ENCODE data around the gene C10orf90.

DNA sequence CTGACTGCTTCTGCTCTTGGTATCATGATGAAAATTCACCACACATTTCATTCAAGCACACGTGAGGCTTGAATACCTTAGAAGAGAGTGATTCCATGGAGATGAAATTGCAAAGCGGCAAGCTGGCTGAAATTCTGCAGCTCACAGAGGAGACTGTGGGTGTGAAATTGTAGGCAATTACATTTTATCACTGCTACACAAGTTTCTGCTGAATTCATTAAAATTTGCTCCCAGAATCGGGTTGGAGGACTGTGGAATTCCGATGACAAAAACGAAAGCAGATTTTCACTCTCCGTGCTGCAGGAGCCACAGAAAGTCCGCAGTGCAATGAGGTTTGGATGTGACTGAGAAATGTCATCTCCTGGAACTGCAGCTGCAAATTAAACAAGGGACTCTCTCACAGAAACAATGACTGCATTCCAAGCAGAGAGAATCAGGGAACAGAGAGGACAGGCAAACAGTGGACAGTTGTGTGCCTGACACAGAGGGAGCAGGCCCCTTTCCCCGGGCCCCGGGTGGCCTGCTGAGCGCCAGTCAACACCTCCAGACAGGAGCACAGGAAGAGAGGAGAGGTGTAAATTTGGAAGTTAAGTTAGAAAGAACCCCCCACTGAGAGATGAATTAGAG, 109.1 kb downstream of the C10orf90 start:
- TF ChIP-seq CTCF (IDR thresholded peaks at IDR 0.05) (no peak), EP300 (IDR thresholded peaks at IDR 0.05) (no peak), POLR2AphosphoS5 (IDR thresholded peaks at IDR 0.05) (no peak), POLR2A (IDR thresholded peaks at IDR 0.05) (no peak)
